ENCODE data around the gene UBE2M. TPM values are rescaled to one million over a fixed set of nuclear protein-coding genes. Genes with fewer than 3 reads are reported as not detected.
A peak's percentile ranks its signal among the peaks of the same experiment; 100 is the strongest.
"Not testable (repeated sequence)": the region's sequence is repeated elsewhere in the genome, so short reads cannot be mapped to it uniquely, and the experiment has no call there.

UBE2M gene
- total RNA-seq, 1 donor from 2014 or later: 73.6 TPM

GRCh38 chr19:58548859-58549663, 9.3 kb downstream of the UBE2M start:
- Histone ChIP-seq H3K4me1 (ENCODE audit: control insufficient read depth in 3 of 3, insufficient read depth in 3 of 3, low read length in 3 of 3) (peaks cover 28 to 41% (median 32%) of the 10 kb centered on the region in 3 donors), H3K9me3 (ENCODE audit: control insufficient read depth in 3 of 3, low read length in 3 of 3) (no peaks in the 10 kb centered on the region), H3K9ac (ENCODE audit: low read depth in 1 of 3, low read length in 3 of 3) (no peak overlapping the region), H3K36me3 (ENCODE audit: control insufficient read depth in 3 of 3, insufficient read depth in 3 of 3, low read length in 3 of 3) (peaks cover 63 to 70% (median 69%) of the 10 kb centered on the region in 3 donors), H3K27me3 (ENCODE audit: control insufficient read depth in 3 of 3, insufficient read depth in 3 of 3, low read length in 3 of 3) (no peaks in the 10 kb centered on the region), H3K4me3 (ENCODE audit: low read length in 3 of 3) (no peak overlapping the region), H3K27ac (ENCODE audit: low read depth, low read length) (no peak overlapping the region)

- Histone ChIP-seq H3K27ac (ENCODE audit: low read depth, low read length) (no peak overlapping the region), H3K4me1 (ENCODE audit: control insufficient read depth in 3 of 3, insufficient read depth in 3 of 3, low read length in 3 of 3) (peaks cover 27 to 32% (median 27%) of the 10 kb centered on the region in 3 donors), H3K4me3 (ENCODE audit: low read length in 3 of 3) (no peak overlapping the region), H3K9me3 (ENCODE audit: control insufficient read depth in 3 of 3, low read length in 3 of 3) (no peaks in the 10 kb centered on the region), H3K9ac (ENCODE audit: low read depth in 1 of 3, low read length in 3 of 3) (peak overlapping the region in 1 of 3 donors; percentile 16), H3K36me3 (ENCODE audit: control insufficient read depth in 3 of 3, insufficient read depth in 3 of 3, low read length in 3 of 3) (peaks cover 58 to 64% (median 64%) of the 10 kb centered on the region in 3 donors), H3K27me3 (ENCODE audit: control insufficient read depth in 3 of 3, insufficient read depth in 3 of 3, low read length in 3 of 3) (peaks cover 0 to 2% (median 2%) of the 10 kb centered on the region in 3 donors)
Observed at GRCh38 chr19:58547323-58548312, 10.8 kb downstream of the UBE2M start.

- Histone ChIP-seq H3K9me3 (ENCODE audit: control insufficient read depth in 3 of 3, low read length in 3 of 3) (no peaks in the 10 kb centered on the region), H3K4me1 (ENCODE audit: control insufficient read depth in 3 of 3, insufficient read depth in 3 of 3, low read length in 3 of 3) (peaks cover 27 to 32% (median 27%) of the 10 kb centered on the region in 3 donors), H3K27ac (ENCODE audit: low read depth, low read length) (no peak overlapping the region), H3K27me3 (ENCODE audit: control insufficient read depth in 3 of 3, insufficient read depth in 3 of 3, low read length in 3 of 3) (peaks cover 0 to 5% (median 2%) of the 10 kb centered on the region in 3 donors), H3K9ac (ENCODE audit: low read depth in 1 of 3, low read length in 3 of 3) (peak overlapping the region; percentile 71 to 92 (median 82)), H3K4me3 (ENCODE audit: low read length in 3 of 3) (peak overlapping the region; percentile 82 to 86 (median 85)), H3K36me3 (ENCODE audit: control insufficient read depth in 3 of 3, insufficient read depth in 3 of 3, low read length in 3 of 3) (peaks cover 44 to 50% (median 49%) of the 10 kb centered on the region in 3 donors)
Observed at GRCh38 chr19:58546019-58546530, 12.3 kb downstream of the UBE2M start.

- H3K4me3 ChIP-seq (ENCODE audit: low read length in 3 of 3): peak overlapping the region; percentile 82 to 86 (median 85)
- peak overlapping the region; percentile 71 to 92 (median 82) for H3K9ac ChIP-seq (ENCODE audit: low read depth in 1 of 3, low read length in 3 of 3)
- H3K27ac ChIP-seq (ENCODE audit: low read depth, low read length): peak overlapping the region; percentile 47
- peaks cover 2 to 7% (median 2%) of the 10 kb centered on the region in 3 donors for H3K27me3 ChIP-seq (ENCODE audit: control insufficient read depth in 3 of 3, insufficient read depth in 3 of 3, low read length in 3 of 3)
- H3K36me3 ChIP-seq (ENCODE audit: control insufficient read depth in 3 of 3, insufficient read depth in 3 of 3, low read length in 3 of 3): peaks cover 37 to 44% (median 43%) of the 10 kb centered on the region in 3 donors
- H3K4me1 ChIP-seq (ENCODE audit: control insufficient read depth in 3 of 3, insufficient read depth in 3 of 3, low read length in 3 of 3): peaks cover 27 to 32% (median 27%) of the 10 kb centered on the region in 3 donors
- no peaks in the 10 kb centered on the region for H3K9me3 ChIP-seq (ENCODE audit: control insufficient read depth in 3 of 3, low read length in 3 of 3)
Observed at GRCh38 chr19:58545286-58546018, 13.0 kb downstream of the UBE2M start.

GRCh38 chr19:58544591-58545285, 13.7 kb downstream of the UBE2M start:
- peaks cover 2 to 8% (median 4%) of the 10 kb centered on the region in 3 donors for H3K27me3 ChIP-seq (ENCODE audit: control insufficient read depth in 3 of 3, insufficient read depth in 3 of 3, low read length in 3 of 3)
- peaks cover 27 to 32% (median 27%) of the 10 kb centered on the region in 3 donors for H3K4me1 ChIP-seq (ENCODE audit: control insufficient read depth in 3 of 3, insufficient read depth in 3 of 3, low read length in 3 of 3)
- H3K9me3 ChIP-seq (ENCODE audit: control insufficient read depth in 3 of 3, low read length in 3 of 3): no peaks in the 10 kb centered on the region
- peak overlapping the region; percentile 82 to 86 (median 85) for H3K4me3 ChIP-seq (ENCODE audit: low read length in 3 of 3)
- peaks cover 30 to 37% (median 36%) of the 10 kb centered on the region in 3 donors for H3K36me3 ChIP-seq (ENCODE audit: control insufficient read depth in 3 of 3, insufficient read depth in 3 of 3, low read length in 3 of 3)
- H3K27ac ChIP-seq (ENCODE audit: low read depth, low read length): peak overlapping the region; percentile 94
- peak overlapping the region; percentile 71 to 92 (median 82) for H3K9ac ChIP-seq (ENCODE audit: low read depth in 1 of 3, low read length in 3 of 3)

- H3K27ac ChIP-seq (ENCODE audit: low read depth, low read length): peak within 1 kb of the TSS; percentile 94
- H3K9ac ChIP-seq (ENCODE audit: low read depth in 1 of 3, low read length in 3 of 3): peak within 1 kb of the TSS; percentile 82 to 92 (median 84)
- no peaks in the 10 kb centered on the region for H3K9me3 ChIP-seq (ENCODE audit: control insufficient read depth in 3 of 3, low read length in 3 of 3)
- H3K4me1 ChIP-seq (ENCODE audit: control insufficient read depth in 3 of 3, insufficient read depth in 3 of 3, low read length in 3 of 3): peaks cover 27 to 32% (median 27%) of the 10 kb centered on the region in 3 donors
- peaks cover 23 to 30% (median 29%) of the 10 kb centered on the region in 3 donors for H3K36me3 ChIP-seq (ENCODE audit: control insufficient read depth in 3 of 3, insufficient read depth in 3 of 3, low read length in 3 of 3)
- peak within 1 kb of the TSS; percentile 83 to 88 (median 85) for H3K4me3 ChIP-seq (ENCODE audit: low read length in 3 of 3)
- H3K27me3 ChIP-seq (ENCODE audit: control insufficient read depth in 3 of 3, insufficient read depth in 3 of 3, low read length in 3 of 3): peaks cover 2 to 11% (median 10%) of the 10 kb centered on the region in 3 donors
Observed at GRCh38 chr19:58543826-58544590, 14.4 kb downstream of the UBE2M start, which contains the start of gene TRIM28. TSS of gene TRIM28 (plus strand) at chr19:58544064. CDS start at chr19:58544758, 694 bp downstream.

GRCh38 chr19:58542641-58543372, 15.6 kb downstream of the UBE2M start:
- not testable (repeated sequence) for H3K9ac ChIP-seq (ENCODE audit: low read depth in 1 of 3, low read length in 3 of 3); H3K9me3 ChIP-seq (ENCODE audit: control insufficient read depth in 3 of 3, low read length in 3 of 3); H3K4me3 ChIP-seq (ENCODE audit: low read length in 3 of 3); H3K27ac ChIP-seq (ENCODE audit: low read depth, low read length)
- peaks cover 29 to 32% (median 30%) of the 10 kb centered on the region in 3 donors for H3K4me1 ChIP-seq (ENCODE audit: control insufficient read depth in 3 of 3, insufficient read depth in 3 of 3, low read length in 3 of 3)
- H3K36me3 ChIP-seq (ENCODE audit: control insufficient read depth in 3 of 3, insufficient read depth in 3 of 3, low read length in 3 of 3): peaks cover 12 to 19% (median 17%) of the 10 kb centered on the region in 3 donors
- H3K27me3 ChIP-seq (ENCODE audit: control insufficient read depth in 3 of 3, insufficient read depth in 3 of 3, low read length in 3 of 3): peaks cover 7 to 19% (median 15%) of the 10 kb centered on the region in 3 donors

- H3K9ac ChIP-seq (ENCODE audit: low read depth in 1 of 3, low read length in 3 of 3); H3K4me1 ChIP-seq (ENCODE audit: control insufficient read depth in 3 of 3, insufficient read depth in 3 of 3, low read length in 3 of 3); H3K36me3 ChIP-seq (ENCODE audit: control insufficient read depth in 3 of 3, insufficient read depth in 3 of 3, low read length in 3 of 3); H3K4me3 ChIP-seq (ENCODE audit: low read length in 3 of 3); H3K9me3 ChIP-seq (ENCODE audit: control insufficient read depth in 3 of 3, low read length in 3 of 3); H3K27ac ChIP-seq (ENCODE audit: low read depth, low read length): not testable (repeated sequence)
- peaks cover 18 to 31% (median 26%) of the 10 kb centered on the region in 3 donors for H3K27me3 ChIP-seq (ENCODE audit: control insufficient read depth in 3 of 3, insufficient read depth in 3 of 3, low read length in 3 of 3)
Observed at GRCh38 chr19:58539169-58539559, 19.2 kb downstream of the UBE2M start.

All from skeletal muscle tissue (tissue), 4 donors.